Right lobe of liver (tissue), 6 donors: ENCODE data around the gene BLOC1S4. TPM values are rescaled to one million over a fixed set of nuclear protein-coding genes. Genes with fewer than 3 reads are reported as not detected.

Source experiments
- ATAC-seq, 4 donors: fragments of 200-7000 bp; cut with Tn5 transposase; one replicate each; pipeline ENCODE4 v1.9.1; 2020; ENCODE audit warnings: mild to moderate bottlenecking in 4 of 4, moderate library complexity in 4 of 4
- DNase-seq, 3 donors: peaks; one replicate each; pipeline ENCODE4 v3.0.0-alpha.2; 2020
- H3K27ac ChIP-seq, 3 donors: fragments of 200-600 bp; one replicate each; pipeline ENCODE4 v1.8.0; 2022
- H3K27me3 ChIP-seq, 2 donors: fragments of 200-600 bp; one replicate each; pipeline ENCODE4 v1.8.0; 2022
- H3K36me3 ChIP-seq, 4 donors: fragments of 200-600 bp; sonication (generic) in 1 of 4; one replicate each; pipeline versions ENCODE4 v1.5.1 to v1.8.0; 2017 to 2022; ENCODE audit warnings: control low read depth in 1 of 4
- H3K4me1 ChIP-seq, 4 donors: fragments of 200-600 bp; sonication (generic) in 1 of 4; one replicate each; pipeline versions ENCODE4 v1.5.1 to v1.8.0; 2017 to 2022; ENCODE audit warnings: control low read depth in 1 of 4
- H3K4me3 ChIP-seq, 3 donors: fragments of 200-600 bp; one replicate each; pipeline ENCODE4 v1.8.0; 2022
- H3K9me3 ChIP-seq, 4 donors: fragments of 200-600 bp; sonication (generic) in 1 of 4; one replicate each; pipeline versions ENCODE4 v1.5.1 to v1.8.0; 2017 to 2022; ENCODE audit warnings: control low read depth in 1 of 4
- CTCF ChIP-seq, 4 donors: fragments of 200-600 bp in 3 of 4; fragments of 450-650 bp in 1 of 4; IDR thresholded peaks; one replicate each; pipeline versions ENCODE4 v1.5.1 to v1.8.0; 2016 to 2022; ENCODE audit warnings: antibody characterized with exemption in 4 of 4, mild to moderate bottlenecking in 2 of 4
- POLR2A ChIP-seq: fragments of 450-650 bp; IDR thresholded peaks from one replicate; pipeline ENCODE4 v1.6.1; 2017; ENCODE audit warnings: antibody characterized with exemption, mild to moderate bottlenecking
- WGBS: methylation state at CpG from one replicate; pipeline ENCODE4 v1.1.6; 2018; ENCODE audit warnings: low coverage, low lambda C conversion rate; ENCODE audit not compliant: insufficient coverage; ENCODE audit errors: missing lambda C conversion rate; 5-methylcytosine and 5-hydroxymethylcytosine counted together
- intact Hi-C, 2 donors: fragments of 100-400 bp; cut with DNase I; formaldehyde crosslinking; loops; one replicate each; pipeline versions ENCODE4 v1.11.2 to v1.14.1; 2022
- total RNA-seq, 6 experiments: library from RNA; depleted of rRNA in 2 of 6; stranded (reverse); fragments of >200 nt in 2 of 6; fragmentation: NEBNext Ultra II Directional in 3 of 6; extraction: Animal tissue kit (Norgen Biotek cat#: 25700) in 3 of 6; gene quantifications; one replicate each; pipeline versions ENCODE4 v1.1.0 to v1.2.4, GENCODE V29; 2016 to 2023
- donor health status: DM: no; HTN: yes; CAD: no.
- donor health status: DM: no; HTN: no; CAD: no.
- donor health status: DM: no; HTN: no; CAD: no.
- donor health status: DM: no; HTN: yes; CAD: no.
- donor health status: DM: no; HTN: yes; CAD: no.

BLOC1S4 gene
- total RNA-seq, 6 experiments from 2014 or later: 3.0 to 9.9 (median 6.6) TPM

- no peaks in the 10 kb centered on the region for H3K9me3 ChIP-seq
- intact Hi-C loops: no loop called here
- TF ChIP-seq POLR2A (no peak), CTCF (IDR thresholded peaks at IDR 0.05) (peak in 1 of 4 donors; percentile 25)
- no peak overlapping the region for H3K4me3 ChIP-seq
- DNase-seq (peak; percentile 76 to 89 (median 86)), ATAC-seq (peak; percentile 92 to 97 (median 94))
- 48% methylated on average over 5 of the region's 18 CpGs for whole genome bisulfite sequencing
- H3K27ac ChIP-seq: peak overlapping the region; percentile 51 to 69 (median 66)
- no peaks in the 10 kb centered on the region for H3K27me3 ChIP-seq
- H3K36me3 ChIP-seq: no peaks in the 10 kb centered on the region
- peaks cover 0 to 27% (median 10%) of the 10 kb centered on the region in 4 donors for H3K4me1 ChIP-seq
Measured at GRCh38 chr4:6695660-6696610, 20.0 kb upstream of the BLOC1S4 start.

- intact Hi-C loops: no loop called here
- WGBS: no CpG with 5 or more reads among the region's 8 CpGs
- ATAC-seq: peak in 2 of 4 donors; percentile 14 to 24
Measured at GRCh38 chr4:6696611-6697010, 19.4 kb upstream of the BLOC1S4 start.

GRCh38 chr4:6697131-6697530, 18.8 kb upstream of the BLOC1S4 start:
- ATAC-seq: no peak
- peaks cover 0 to 27% (median 10%) of the 10 kb centered on the region in 4 donors for H3K4me1 ChIP-seq
- H3K27me3 ChIP-seq: no peaks in the 10 kb centered on the region
- H3K4me3 ChIP-seq: no peak overlapping the region
- H3K36me3 ChIP-seq: no peaks in the 10 kb centered on the region
- no peak for DNase-seq
- no peak for TF ChIP-seq CTCF (IDR thresholded peaks at IDR 0.05)
- no peak for TF ChIP-seq POLR2A
- intact Hi-C loops: no loop called here
- no peaks in the 10 kb centered on the region for H3K9me3 ChIP-seq
- 93% methylated on average over 6 of the region's 6 CpGs for WGBS
- peak overlapping the region in 2 of 3 donors; percentile 66 to 69 for H3K27ac ChIP-seq

More at GRCh38 chr4:6696611-6697010, 19.4 kb upstream of the BLOC1S4 start:
- H3K27me3 ChIP-seq: no peaks in the 10 kb centered on the region
- H3K4me3 ChIP-seq: no peak overlapping the region
- H3K9me3 ChIP-seq: no peaks in the 10 kb centered on the region
- peaks cover 0 to 27% (median 10%) of the 10 kb centered on the region in 4 donors for H3K4me1 ChIP-seq
- H3K27ac ChIP-seq: peak overlapping the region in 2 of 3 donors; percentile 66 to 69
- no peak for DNase-seq
- TF ChIP-seq CTCF (IDR thresholded peaks at IDR 0.05): no peak
- TF ChIP-seq POLR2A: no peak
- no peaks in the 10 kb centered on the region for H3K36me3 ChIP-seq

- 79% methylated on average over 5 of the region's 5 CpGs for WGBS
- peaks cover 0 to 6% (median 0%) of the 10 kb centered on the region in 4 donors for H3K36me3 ChIP-seq
- TF ChIP-seq CTCF (IDR thresholded peaks at IDR 0.05) (no peak), POLR2A (no peak)
- ATAC-seq (no peak), DNase-seq (no peak)
- no peaks in the 10 kb centered on the region for H3K27me3 ChIP-seq
- H3K4me1 ChIP-seq: peaks cover 0 to 27% (median 11%) of the 10 kb centered on the region in 4 donors
- H3K9me3 ChIP-seq: no peaks in the 10 kb centered on the region
- no peak overlapping the region for H3K27ac ChIP-seq
- intact Hi-C loops: no loop called here
- H3K4me3 ChIP-seq: no peak overlapping the region
Measured at GRCh38 chr4:6699388-6699787, 16.6 kb upstream of the BLOC1S4 start.
